ENCODE measurements around the gene CRP.
"Not testable (repeated sequence)": the region's sequence is repeated elsewhere in the genome, so short reads cannot be mapped to it uniquely, and the experiment has no call there.

CRP gene

GRCh38 chr1:159700312-159700711, 14.1 kb downstream of the CRP start:
- no peak for FAIRE-seq
- DNase-seq (ENCODE audit: insufficient read length, low spot score), result no peak

GRCh38 chr1:159699653-159700052, 14.7 kb downstream of the CRP start:
- DNase-seq (ENCODE audit: insufficient read length, low spot score) (no peak), FAIRE-seq (no peak)
- TF ChIP-seq CTCF (IDR thresholded peaks at IDR 0.05; ENCODE audit: insufficient read depth, missing control alignments), result no peak

More at GRCh38 chr1:159700312-159700711, 14.1 kb downstream of the CRP start:
- no peak for TF ChIP-seq CTCF (IDR thresholded peaks at IDR 0.05; ENCODE audit: insufficient read depth, missing control alignments)

- no peak for FAIRE-seq
- no peak for DNase-seq (ENCODE audit: insufficient read length, low spot score)
- no peak for TF ChIP-seq CTCF (IDR thresholded peaks at IDR 0.05; ENCODE audit: insufficient read depth, missing control alignments)
Measured at GRCh38 chr1:159699246-159699645, 15.1 kb downstream of the CRP start.

GRCh38 chr1:159687511-159687910, 26.9 kb downstream of the CRP start:
- no peak for DNase-seq (ENCODE audit: insufficient read length, low spot score)
- no peak for FAIRE-seq
- no peak for TF ChIP-seq CTCF (IDR thresholded peaks at IDR 0.05; ENCODE audit: insufficient read depth, missing control alignments)

GRCh38 chr1:159686599-159687299, 27.6 kb downstream of the CRP start:
- TF ChIP-seq CTCF (IDR thresholded peaks at IDR 0.05; ENCODE audit: insufficient read depth, missing control alignments), result no peak
- FAIRE-seq (no peak), DNase-seq (ENCODE audit: insufficient read length, low spot score) (no peak)

- no peak for DNase-seq (ENCODE audit: insufficient read length, low spot score)
- FAIRE-seq, result no peak
- no peak for TF ChIP-seq CTCF (IDR thresholded peaks at IDR 0.05; ENCODE audit: insufficient read depth, missing control alignments)
Measured at GRCh38 chr1:159678939-159679338, 35.5 kb downstream of the CRP start.

- FAIRE-seq, result no peak
- DNase-seq (ENCODE audit: insufficient read length, low spot score), result no peak
- TF ChIP-seq CTCF (IDR thresholded peaks at IDR 0.05; ENCODE audit: insufficient read depth, missing control alignments), result no peak
Measured at GRCh38 chr1:159675046-159675445, 39.3 kb downstream of the CRP start.

- not testable (repeated sequence) for FAIRE-seq; DNase-seq (ENCODE audit: insufficient read length, low spot score)
Measured at GRCh38 chr1:159672390-159672789, 42.0 kb downstream of the CRP start.
